Brain microvascular endothelial cell (primary cell): ENCODE measurements around the gene IQSEC1.

ENCODE experiments used
- DNase-seq: peaks from one replicate; pipeline ENCODE4 v3.0.0-alpha.2; 2020
- H3K27ac ChIP-seq: fragments of 250-450 bp; sonication (Bioruptor Pico); 2 replicates; pipeline ENCODE4 v1.5.1; 2020; ENCODE audit warnings: mild to moderate bottlenecking, moderate library complexity
- H3K27me3 ChIP-seq: fragments of 250-450 bp; sonication (Bioruptor Pico); replicated peaks from 2 replicates; pipeline ENCODE4 v1.5.1; 2020; ENCODE audit warnings: mild to moderate bottlenecking
- H3K36me3 ChIP-seq: fragments of 250-450 bp; sonication (Bioruptor Pico); replicated peaks from 2 replicates; pipeline ENCODE4 v1.5.1; 2020; ENCODE audit warnings: mild to moderate bottlenecking
- H3K4me3 ChIP-seq: 2 replicates; pipeline ENCODE4 v1.5.1; 2011; ENCODE audit warnings: low read depth, mild to moderate bottlenecking, control low read depth, low read length, moderate library complexity
- CTCF ChIP-seq: IDR thresholded peaks from 2 replicates; pipeline ENCODE4 v1.5.1; 2011; ENCODE audit warnings: low read depth, mild to moderate bottlenecking, moderate library complexity, low read length, control low read depth, inconsistent platforms; ENCODE audit errors: missing control alignments
- in situ Hi-C: cut with HindIII; loops from 2 replicates; pipeline ENCODE4 v1.10.0; 2017; ENCODE audit warnings: low sequenced_read_pairs, low pct_ligation_motif_present

The IQSEC1 gene

GRCh38 chr3:12979947-12980487 lies 93.2 kb downstream of the IQSEC1 start:
- Histone ChIP-seq H3K27ac (no peak overlapping the region), H3K27me3 (peaks cover 2% of the 10 kb centered on the region), H3K4me3 (no peak overlapping the region), H3K36me3 (no peaks in the 10 kb centered on the region)
- no peak for TF ChIP-seq CTCF
- DNase-seq, result no peak
- in situ Hi-C loops, result no loop called here

- Histone ChIP-seq H3K36me3 (no peaks in the 10 kb centered on the region), H3K4me3 (no peak overlapping the region), H3K27me3 (peaks cover 2% of the 10 kb centered on the region), H3K27ac (no peak overlapping the region)
- TF ChIP-seq CTCF, result no peak
- no peak for DNase-seq
- in situ Hi-C loops, result no loop called here
These were observed 93.9 kb downstream of the IQSEC1 start for GRCh38 chr3:12979151-12979946.

GRCh38 chr3:12978682-12979081 lies 94.5 kb downstream of the IQSEC1 start:
- Histone ChIP-seq H3K4me3 (no peak overlapping the region), H3K36me3 (no peaks in the 10 kb centered on the region), H3K27ac (no peak overlapping the region), H3K27me3 (peaks cover 2% of the 10 kb centered on the region)
- DNase-seq, result no peak
- no peak for TF ChIP-seq CTCF
- in situ Hi-C loops, result no loop called here

- Histone ChIP-seq H3K27ac (no peak overlapping the region), H3K36me3 (no peaks in the 10 kb centered on the region), H3K4me3 (no peak overlapping the region), H3K27me3 (peaks cover 2% of the 10 kb centered on the region)
- no peak for TF ChIP-seq CTCF
- in situ Hi-C loops, result no loop called here
- DNase-seq, result no peak
These were observed 96.0 kb downstream of the IQSEC1 start for GRCh38 chr3:12977117-12977808.

- no peak for DNase-seq
- Histone ChIP-seq H3K27ac (no peak overlapping the region), H3K36me3 (no peaks in the 10 kb centered on the region), H3K27me3 (peaks cover 1% of the 10 kb centered on the region), H3K4me3 (no peak overlapping the region)
- in situ Hi-C loops, result no loop called here
- no peak for TF ChIP-seq CTCF
These were observed 97.3 kb downstream of the IQSEC1 start for GRCh38 chr3:12975748-12976522.
